DMS 273 (cell line): ENCODE measurements around the gene STATH.
"Not testable (repeated sequence)": the region's sequence is repeated elsewhere in the genome, so short reads cannot be mapped to it uniquely, and the experiment has no call there.

Source experiments
- DNase-seq: peaks from one replicate; lab custom pipeline; 2025; ENCODE audit not compliant: unreplicated experiment; lab: John Stamatoyannopoulos, UW

Gene STATH, protein sequence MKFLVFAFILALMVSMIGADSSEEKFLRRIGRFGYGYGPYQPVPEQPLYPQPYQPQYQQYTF

GRCh38 chr4:69995526-69996016 lies at the start of gene STATH:
STATH (plus strand) TSS chr4:69995966; CDS start chr4:69998438, 2,472 bp downstream.
- no peak for DNase-seq

GRCh38 chr4:69951602-69952001 lies 44.2 kb upstream of the STATH start:
- no peak for DNase-seq

DNA sequence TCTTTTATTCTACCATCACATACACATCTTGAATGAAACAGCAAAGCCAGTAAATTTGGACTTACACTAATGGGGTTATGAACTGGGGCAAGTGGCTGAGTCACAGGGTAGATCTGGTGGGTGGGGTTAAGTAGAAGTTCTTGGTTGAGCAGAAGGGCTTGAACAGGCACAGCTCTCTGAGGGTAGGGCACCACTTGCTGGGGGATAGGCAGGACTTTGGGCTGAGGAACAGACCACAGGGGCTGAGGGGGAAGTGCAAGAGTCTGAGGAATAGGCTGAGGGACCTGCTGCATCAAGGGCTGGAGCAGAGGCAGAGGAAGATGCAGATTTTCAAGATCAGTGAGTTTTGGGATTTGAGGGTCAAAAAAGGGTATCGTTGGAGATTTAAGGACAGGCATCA lies 38.6 kb upstream of the STATH start:
- no peak for DNase-seq

GRCh38 chr4:69965628-69966027 lies 30.1 kb upstream of the STATH start, which contains the start of gene CSN2:
CSN2 (minus strand) TSS chr4:69965728; CDS start chr4:69960995, 4,733 bp downstream.
- DNase-seq: no peak

DNA sequence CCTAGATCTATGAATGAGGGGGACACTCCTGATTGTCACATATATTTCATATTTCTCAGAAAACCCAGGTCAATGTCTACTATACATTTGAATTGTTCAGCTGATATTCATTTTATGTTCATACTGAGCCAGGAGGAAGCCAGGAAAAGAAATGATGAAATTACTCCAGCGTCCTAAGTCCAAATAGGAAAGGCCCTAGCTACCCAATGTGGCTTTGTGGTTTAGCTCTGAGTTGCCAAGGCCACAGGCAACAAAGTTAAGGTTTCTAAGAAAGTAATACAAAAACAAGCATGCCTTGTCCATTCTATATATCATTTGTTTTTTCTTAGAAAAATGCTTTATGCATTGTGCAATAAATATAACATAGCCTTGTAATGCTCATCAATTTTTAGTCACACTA lies 25.7 kb upstream of the STATH start:
- DNase-seq: no peak

DNA sequence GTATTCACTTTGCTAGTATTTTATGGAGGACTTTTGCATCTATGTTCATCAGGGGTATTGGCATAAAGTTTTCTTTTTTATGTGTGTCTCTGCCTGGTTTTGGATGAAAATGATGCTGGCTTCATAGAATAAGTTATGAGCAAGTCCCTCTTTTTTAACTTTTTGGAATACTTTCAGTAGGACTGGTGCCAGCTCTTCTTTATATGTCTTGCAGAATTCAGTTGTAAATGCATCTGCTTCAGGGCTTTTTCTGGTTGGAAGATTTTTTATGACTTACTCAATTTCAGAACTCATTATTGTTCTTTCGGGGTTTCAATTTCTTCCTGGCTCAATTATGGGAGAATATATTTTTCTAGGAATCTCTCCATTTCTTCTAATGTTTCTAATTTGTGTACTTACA lies 21.1 kb upstream of the STATH start:
- DNase-seq: no peak

DNA sequence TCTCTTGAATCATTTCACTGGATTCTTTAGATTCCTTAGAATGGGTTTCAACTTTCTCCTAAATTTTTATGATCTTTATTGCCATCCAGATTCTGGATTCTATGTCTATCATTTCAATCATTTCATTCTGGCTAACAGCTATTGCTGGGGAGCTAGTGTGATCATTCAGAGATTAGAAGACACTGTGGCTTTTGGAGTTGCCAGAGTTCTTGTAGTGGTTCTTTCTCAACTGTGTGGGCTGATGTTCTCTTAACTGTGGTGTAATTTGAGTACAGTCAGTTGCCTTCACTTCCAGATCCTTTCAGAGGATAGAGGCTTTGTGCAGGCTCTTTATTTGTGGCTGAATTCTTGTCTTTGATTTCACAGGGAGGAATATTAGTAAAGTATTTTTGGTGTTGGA lies 18.2 kb upstream of the STATH start:
- no peak for DNase-seq

- DNase-seq: peak; percentile 0
Observed at GRCh38 chr4:69984030-69984443, 11.7 kb upstream of the STATH start.

DNA sequence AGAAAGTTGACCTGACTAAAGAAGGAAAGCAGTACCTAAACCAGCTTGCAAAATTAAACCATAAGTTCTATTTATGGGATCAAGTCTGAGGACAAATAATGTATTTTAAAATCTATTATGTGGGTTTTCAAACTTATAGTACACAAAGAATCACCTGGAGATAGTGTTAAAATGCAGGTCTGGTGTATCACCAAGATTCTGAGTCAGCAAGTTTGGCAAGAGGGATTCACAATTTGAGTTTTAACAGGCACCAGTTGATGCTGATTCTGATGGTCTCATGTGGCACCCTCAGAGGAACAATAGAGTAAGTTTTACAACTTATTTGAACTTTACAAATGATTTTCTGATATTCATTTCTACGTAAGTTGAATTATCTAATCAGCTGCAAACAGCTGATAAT lies 9.1 kb upstream of the STATH start:
- DNase-seq: no peak

- no peak for DNase-seq
Observed at GRCh38 chr4:69991016-69991415, 4.8 kb upstream of the STATH start.

DNA sequence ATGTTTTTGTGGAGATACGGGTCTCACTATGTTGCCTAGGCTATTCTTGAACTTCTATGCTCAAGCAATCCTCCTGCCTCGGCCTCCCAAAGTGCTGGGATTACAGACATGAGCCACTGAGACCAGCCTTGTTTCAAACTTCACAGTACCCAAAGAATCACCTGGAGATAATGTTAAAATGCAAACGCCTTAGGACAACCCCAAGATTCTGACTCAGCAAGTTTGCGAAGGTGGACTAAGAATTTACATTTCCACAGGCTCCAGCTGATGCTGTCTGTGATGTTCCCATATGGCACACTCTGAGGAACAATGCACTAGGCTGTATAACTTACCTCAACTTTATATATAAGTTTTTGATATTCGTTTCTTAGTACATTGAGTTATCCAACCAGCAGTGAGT lies 984 bp upstream of the STATH start:
- no peak for DNase-seq

GRCh38 chr4:69999420-69999819 lies 3.7 kb downstream of the STATH start:
- no peak for DNase-seq

DNA sequence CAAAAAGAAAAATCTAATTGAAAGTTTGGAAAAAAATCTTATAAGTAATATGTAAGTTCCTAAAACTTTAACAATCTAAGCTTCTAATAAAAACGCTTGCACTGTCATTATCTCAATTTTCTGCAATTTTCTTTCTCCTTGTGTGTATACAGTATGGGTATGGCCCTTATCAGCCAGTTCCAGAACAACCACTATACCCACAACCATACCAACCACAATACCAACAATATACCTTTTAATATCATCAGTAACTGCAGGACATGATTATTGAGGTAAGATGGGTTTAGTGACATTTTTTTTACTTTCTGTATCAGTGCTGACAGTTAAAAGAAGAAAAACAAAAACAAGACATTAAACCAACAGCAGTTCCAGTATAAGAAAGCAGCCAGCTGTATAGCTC lies 4.9 kb downstream of the STATH start:
- no peak for DNase-seq

- DNase-seq: no peak
Observed at GRCh38 chr4:70002507-70002906, 6.7 kb downstream of the STATH start.

DNA sequence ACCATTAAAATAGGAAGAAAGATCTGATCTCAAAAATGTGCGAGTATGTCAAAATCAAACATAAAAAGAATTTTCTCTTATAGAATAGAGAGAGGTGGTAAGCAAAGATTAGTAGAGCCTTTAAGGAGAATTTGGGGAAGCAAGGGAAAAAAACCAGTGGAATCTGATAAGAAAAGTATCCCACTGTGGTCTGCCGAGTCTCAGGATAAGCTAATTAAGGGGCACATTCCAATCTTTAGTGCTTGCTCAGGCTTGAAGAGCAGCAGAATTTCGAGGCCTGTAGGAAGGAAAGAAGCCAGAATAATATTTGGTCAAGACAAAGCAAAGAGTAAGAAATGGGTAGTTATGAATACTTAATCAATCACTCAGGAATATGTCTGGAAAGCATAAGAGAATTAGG lies 13.0 kb downstream of the STATH start:
- no peak for DNase-seq

- DNase-seq: not testable (repeated sequence)
Observed at GRCh38 chr4:70019006-70019405, 23.2 kb downstream of the STATH start.

DNA sequence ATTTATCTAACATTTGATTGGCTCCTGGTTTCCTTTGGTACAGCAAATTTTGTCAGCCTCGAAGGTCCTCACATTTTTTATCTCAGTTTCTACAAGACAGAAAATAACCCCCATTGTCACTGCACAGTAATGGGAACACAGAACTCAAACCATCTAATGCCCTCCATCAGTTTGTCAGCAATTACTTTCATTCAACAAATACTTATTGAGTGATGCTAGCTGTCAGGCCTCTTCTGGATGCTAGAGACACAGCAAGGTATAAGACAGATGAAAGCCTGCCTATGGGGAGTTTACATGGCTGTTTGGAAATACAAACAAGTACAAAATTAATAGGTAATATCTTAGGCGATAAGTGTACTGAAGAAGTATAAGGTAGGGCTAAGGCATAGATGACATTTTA lies 27.5 kb downstream of the STATH start:
- DNase-seq: no peak

- no peak for DNase-seq
Observed at GRCh38 chr4:70027011-70027410, 31.2 kb downstream of the STATH start.

DNA sequence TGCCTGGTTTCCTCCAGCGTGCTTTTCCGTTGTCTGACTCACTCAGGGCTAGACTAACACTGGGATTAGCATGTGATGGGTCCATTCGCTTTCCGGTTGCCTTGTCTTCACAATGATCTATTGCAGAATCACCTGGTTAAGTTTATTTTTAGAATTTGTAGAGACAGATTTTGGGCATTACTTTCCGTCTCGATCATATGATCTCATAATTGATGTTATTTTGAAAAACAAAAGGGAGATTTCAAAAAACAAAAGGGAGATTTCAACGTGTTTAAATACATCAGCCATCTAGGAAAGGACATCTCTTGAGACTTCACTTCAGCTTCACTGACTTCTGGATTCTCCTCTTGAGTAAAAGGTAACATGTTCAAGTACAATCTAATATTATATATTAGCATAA lies 32.4 kb downstream of the STATH start, which contains the start of gene HTN3:
Gene HTN3 (plus strand): TSS at position 301 of the 400 bp plus-strand sequence. CDS start 2,282 bp downstream, outside the sequence.
- not testable (repeated sequence) for DNase-seq

- not testable (repeated sequence) for DNase-seq
Observed at GRCh38 chr4:70037559-70037958, 41.8 kb downstream of the STATH start.

- not testable (repeated sequence) for DNase-seq
Observed at GRCh38 chr4:70039928-70040327, 44.2 kb downstream of the STATH start.

DNA sequence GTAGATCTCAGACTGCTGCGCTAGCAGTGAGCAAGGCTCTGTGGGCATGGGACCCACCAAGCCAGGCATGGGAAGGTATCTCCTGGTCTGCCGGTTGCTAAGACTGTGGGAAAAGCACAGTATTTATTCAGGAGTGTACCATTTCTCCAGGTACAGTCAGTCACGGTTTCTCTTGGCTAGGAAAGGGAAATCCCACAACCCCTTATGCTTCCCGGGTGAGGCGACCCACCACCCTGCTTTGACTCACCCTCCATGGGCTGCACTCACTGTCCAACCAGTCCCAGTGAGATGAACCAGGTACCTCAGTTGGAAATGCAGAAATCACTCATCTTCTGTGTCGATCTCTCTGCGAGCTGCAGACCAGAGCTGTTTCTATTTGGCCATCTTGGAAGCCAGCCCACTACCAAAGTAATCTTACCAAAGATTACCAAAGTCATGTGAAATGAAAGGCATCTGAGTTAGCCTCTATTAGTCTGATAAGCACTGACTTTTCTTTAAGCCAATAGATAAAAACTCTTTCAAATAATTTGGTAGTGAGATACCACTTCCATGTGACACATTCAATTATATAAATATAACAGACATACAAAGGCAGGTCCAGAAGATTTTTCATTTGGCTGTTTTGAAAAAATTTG lies 46.0 kb downstream of the STATH start:
- no peak for DNase-seq

GRCh38 chr4:70050138-70050537 lies 54.4 kb downstream of the STATH start, which contains the start of gene HTN1:
HTN1 (plus strand) TSS chr4:70050438; CDS start chr4:70053077, 2,639 bp downstream.
- DNase-seq: not testable (repeated sequence)
